HG03460 (cell line): ENCODE data around the gene IGF2BP1.
"Not testable (repeated sequence)": the region's sequence is repeated elsewhere in the genome, so short reads cannot be mapped to it uniquely, and the experiment has no call there.

Source experiments
- ATAC-seq: cut with Tn5 transposase; IDR thresholded peaks from one replicate; pipeline ENCODE4 v1.9.1; 2021; ENCODE audit not compliant: unreplicated experiment

IGF2BP1 gene

DNA sequence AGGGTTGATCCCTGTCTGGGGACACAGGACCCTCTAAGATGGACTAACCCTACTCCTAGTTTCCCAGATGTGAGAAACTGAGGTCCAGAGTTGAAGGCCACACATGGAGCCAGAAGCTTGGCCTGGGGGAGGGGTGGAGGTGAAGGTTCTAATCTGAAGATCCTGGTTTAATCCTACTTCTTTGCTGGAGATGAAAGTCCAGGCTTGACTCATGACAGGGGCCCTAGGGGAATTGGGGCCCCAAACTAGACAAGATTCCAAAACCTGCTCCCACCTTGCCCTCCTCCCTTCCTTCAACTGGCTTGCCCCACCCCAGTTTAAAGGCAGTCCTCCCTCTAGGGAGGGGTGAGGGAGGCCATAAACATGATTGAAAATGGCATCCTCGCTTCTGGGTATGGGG lies 21.6 kb downstream of the IGF2BP1 start:
- ATAC-seq, result no peak

DNA sequence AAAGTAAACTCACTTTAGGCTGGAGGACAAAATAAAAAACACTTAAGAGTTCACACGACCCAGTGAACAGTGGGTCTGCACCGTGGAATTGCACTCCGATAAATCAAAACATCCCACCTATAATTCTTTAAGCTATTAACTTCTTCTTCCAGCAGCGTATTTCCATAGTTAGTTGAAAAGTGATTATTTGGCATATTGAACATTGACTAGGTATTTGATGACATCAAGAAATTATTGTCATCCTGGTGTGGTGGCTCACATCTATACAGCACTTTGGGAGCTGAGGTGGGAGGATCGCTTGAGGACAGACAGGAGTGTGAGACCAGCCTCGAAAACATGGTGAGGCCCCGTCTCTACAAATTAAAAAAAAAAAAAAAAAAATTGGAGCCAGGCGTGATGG lies 23.4 kb downstream of the IGF2BP1 start:
- no peak for ATAC-seq

DNA sequence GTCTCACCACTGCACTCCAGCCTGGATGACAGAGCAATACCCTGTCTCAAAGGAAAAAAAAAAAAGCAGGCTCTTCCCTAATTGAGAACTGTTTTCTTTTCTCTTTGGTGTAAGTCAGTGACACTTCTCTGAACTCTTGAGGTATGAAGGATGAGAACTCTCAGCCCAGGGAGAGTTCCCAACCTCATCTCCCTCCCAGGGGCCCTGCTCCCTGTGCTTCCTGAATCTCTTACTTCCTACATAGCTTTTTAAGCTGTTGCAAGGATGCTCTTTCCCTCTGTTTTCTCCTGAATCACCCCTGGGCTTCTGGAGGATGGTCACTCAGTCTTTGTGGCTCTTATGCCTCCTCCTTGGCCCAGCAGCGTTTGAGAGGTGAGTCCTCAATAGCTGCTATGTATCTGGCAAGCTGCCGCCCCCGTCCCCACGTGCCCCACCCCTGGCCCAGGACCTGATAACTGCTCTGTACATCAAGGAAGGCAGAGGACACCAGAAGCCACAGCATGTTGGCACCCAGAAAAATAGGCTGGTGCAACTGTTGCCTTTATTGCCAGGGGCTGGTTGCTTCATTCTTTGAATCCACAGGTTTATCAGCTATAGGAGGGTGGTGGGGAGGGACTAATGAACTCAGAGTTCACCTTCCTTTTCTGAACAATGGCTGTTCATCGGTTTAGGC lies 24.0 kb downstream of the IGF2BP1 start:
- ATAC-seq, result no peak

DNA sequence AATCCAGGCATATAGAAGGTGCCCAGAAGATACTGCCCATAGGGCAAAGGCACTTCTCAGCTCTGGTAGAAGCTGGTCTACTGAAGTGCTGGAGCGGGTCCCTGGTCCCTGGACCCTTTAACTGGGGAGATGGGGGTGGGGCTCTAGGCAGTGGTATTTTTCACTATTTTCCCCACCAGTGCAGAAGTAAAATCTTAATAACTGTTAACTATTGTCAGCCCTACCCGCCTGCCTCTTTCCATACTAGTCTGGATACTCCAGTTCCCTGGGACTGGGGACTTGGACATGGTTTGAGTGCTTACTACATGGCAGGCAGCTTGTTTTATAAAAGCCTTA lies 24.6 kb downstream of the IGF2BP1 start:
- no peak for ATAC-seq

DNA sequence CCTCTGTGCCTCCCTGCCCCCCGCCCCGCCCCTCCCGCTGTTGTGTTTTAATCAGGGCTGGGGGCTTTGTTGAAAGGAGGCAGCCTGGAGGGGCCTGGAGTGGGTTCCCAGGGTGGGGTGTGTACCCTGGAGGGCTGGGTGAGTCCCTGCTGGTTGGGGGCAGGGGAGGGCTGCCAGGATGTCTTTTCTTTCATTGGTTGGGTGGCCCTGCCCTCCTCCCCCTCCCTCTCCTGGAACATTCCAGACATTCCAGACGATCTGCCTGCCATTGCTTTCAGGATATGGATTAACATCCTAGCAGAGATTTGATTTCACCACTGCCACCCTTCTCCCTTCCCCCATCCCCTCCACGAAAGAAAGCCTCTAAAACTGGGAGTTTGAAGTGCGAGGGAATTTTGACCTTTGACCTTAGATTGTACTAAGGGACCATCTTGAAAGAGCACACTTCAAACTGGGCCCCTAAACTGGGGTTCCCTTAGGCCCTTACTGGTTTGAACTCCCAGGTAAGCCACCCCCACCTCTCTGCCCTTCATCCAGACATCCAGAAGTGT lies 25.3 kb downstream of the IGF2BP1 start:
- no peak for ATAC-seq

DNA sequence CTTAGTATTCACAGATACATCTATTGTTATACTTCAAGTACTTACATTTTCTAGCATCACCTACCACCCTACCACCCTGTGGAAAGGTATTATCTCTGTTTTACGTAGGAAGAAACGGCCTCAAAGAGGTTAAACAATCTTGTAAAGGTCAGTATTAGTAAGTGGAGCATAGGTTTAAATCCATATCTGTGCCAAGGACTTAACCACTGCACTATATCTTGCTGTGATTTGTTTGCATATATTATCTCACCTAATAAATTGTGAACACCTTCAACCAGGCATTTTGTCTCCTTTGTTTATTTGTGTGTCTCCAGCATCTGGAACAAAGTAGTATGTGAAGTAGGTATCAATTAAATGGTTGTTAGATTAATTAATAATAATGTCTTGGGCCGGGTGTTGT lies 27.3 kb downstream of the IGF2BP1 start:
- ATAC-seq, result no peak

DNA sequence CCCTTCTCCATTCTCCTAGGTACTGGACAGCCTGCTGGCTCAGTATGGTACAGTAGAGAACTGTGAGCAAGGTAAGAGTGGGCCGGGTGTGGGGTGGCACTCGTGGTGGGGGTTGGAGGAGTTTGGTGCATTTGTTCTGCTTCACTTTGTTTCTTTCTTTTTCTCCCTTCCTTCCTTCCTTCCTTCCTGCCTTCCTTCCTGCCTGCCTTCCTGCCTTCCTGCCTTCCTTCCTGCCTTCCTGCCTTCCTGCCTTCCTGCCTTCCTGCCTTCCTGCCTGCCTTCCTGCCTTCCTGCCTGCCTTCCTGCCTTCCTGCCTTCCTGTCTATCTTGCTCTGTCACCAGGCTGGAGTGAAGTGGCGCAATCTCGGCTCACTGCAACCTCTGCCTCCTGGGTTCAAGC lies 29.3 kb downstream of the IGF2BP1 start:
- not testable (repeated sequence) for ATAC-seq

DNA sequence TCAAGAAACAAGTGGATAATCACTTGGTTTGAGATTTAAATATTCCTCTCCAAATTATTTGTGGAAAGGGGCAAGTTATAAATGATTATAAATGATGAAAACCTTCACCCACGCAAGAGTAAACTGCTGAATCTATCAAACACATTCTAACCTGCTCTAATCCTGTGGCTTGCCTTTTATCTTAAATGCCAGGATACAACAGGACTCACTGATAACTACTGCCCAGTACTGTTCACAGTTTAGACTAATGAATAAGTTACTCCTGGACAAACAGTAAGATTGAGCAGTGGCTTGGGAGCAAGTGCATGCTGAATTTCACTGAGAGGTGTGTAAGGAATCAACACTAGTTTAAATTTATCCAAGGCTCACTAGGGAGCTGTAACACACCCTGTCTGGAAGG lies 31.1 kb downstream of the IGF2BP1 start:
- ATAC-seq, result no peak

DNA sequence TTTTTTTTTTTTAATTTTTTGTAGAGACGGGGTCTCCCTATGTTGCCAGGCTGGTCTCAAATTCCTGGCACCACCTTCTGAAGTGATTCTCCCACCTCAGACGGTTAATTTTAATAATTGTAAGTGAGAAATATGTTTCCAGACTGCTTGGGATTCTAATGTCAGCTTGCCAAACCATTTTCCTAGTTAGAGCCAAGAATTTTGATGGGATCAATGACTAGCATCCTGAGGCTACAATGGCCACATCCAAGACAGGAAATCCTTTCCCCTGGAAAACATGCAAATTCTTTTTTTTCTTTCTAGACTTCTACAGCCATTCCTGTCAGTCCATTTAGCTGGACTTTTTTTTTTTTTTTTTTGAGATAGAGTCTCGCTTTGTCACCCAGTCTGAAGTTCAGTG lies 32.6 kb downstream of the IGF2BP1 start:
- no peak for ATAC-seq

DNA sequence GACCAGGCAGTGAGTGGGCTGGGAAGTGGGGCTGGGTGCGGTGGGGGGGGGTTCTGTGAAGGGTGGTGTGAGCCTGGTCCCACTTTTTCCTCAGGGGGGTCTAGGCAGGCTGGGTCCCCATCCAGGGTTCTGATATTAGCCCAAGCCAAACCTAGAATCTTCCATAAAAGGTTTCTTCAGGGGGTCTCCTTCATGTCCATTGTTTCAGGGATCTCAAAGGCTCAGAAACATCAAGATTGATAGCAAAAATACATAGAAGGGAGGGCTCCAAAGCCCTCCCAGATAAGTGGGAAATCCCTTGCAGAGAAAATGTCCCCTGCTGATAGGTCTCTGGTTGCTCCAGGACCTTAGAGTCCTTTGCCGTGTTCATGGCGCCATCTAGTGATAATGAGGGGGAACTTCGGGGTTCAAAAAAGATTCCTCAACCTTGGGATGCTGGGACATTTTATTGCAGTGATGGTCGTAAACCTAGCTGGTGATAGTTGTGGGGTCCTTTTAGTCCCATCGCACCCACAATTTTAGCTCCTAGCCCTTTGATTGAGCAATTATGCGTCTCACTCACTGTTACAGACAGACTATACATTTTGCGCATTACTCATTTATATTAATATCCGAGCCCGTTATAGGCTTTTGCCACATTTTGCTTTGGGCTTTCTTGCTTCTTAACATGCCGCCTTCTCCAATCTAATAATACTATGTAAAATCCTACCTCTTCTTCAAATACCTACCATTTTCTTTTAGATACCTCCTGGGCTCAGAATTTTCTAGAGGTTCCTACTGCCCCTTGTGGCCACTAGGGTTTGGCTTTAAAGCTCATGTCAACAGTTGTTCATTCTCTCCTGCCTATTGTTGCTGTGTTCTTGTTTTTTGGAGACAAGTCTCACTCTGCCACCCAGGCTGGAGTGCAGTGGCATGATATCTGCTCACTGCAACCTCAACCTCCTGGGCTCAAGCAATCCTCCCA lies 35.1 kb downstream of the IGF2BP1 start:
- no peak for ATAC-seq

DNA sequence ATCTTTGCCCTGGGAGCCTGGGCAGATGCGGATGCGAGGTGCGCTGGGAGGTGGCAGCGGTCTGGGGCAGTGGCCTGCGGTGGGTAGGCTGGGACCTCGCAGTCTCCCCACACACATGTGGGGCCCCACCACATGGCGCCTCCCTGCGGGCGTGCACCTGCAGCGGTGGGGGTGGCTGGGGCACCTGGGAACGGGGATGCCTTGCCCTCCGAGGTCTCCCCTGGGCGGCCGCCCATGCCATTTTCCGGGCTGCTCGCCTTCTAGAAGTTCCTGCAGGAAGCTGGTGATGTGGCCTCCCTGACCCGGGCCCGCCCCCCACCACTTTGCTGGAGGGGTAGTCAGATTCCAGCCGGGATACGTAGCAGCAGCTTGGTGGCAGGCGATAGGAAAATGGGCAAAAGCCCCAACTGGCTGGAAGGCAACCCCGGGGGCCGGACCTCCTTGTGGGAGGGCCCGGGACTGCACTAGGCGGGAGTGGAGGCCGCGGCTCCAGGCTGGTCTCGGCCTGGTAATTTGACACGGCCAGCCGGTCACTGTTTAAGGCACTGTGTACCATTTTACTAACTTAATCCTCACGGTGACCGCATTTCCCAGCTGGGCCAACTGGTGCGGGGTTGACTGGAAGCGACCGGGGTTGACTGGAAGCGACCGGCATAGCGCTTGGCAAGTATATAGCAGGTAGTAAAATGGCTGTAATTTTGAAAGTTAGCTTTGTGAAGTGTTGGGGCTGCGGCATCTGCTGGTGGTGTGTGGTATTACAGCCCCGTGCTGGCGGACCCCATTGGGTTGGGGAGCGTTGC lies 38.5 kb downstream of the IGF2BP1 start:
- no peak for ATAC-seq

DNA sequence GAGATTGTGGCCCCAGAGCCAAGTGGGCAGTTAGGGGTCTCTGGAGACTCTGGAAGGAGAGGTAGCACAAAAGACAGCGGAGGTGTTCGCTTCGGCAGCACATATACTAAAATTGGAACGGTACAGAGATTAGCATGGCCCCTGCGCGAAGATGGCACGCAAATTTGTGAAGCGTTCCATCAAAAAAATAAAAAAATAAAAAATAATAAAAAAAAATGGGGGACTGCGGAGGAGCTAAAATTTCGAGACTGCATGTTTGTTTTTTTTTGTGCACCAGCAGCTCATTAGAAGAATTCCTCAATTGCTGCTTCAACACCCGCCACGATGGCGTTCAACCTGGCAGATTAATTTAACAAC lies 39.1 kb downstream of the IGF2BP1 start:
- ATAC-seq, result no peak

DNA sequence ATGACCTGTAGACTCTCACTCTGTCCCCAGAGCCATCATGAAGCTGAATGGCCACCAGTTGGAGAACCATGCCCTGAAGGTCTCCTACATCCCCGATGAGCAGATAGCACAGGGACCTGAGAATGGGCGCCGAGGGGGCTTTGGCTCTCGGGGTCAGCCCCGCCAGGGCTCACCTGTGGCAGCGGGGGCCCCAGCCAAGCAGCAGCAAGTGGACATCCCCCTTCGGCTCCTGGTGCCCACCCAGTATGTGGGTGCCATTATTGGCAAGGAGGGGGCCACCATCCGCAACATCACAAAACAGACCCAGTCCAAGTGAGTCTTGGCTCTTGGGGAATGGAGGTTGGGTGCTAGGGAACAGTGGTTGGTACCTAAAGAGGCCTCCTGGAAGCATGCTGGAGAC lies 41.0 kb downstream of the IGF2BP1 start:
- no peak for ATAC-seq

DNA sequence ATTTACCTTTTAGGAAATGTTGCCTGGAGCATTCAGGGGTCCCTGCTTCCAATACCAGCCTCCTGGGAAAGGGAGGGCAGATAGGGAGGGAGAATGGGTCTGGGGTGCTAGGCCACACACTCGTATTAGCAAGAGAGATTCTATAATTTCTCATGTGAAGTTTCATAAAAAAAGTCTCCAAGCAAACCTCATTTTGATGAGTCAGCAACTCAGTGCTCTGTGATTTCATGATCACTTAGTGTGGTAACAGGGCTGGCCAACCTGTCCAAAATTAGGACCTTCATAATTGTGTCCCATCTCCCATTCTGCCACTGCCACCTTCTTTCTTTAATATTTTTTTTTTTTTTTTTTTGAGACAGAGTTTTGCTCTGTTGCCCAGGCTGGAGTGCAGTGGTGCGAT lies 41.4 kb downstream of the IGF2BP1 start:
- no peak for ATAC-seq

DNA sequence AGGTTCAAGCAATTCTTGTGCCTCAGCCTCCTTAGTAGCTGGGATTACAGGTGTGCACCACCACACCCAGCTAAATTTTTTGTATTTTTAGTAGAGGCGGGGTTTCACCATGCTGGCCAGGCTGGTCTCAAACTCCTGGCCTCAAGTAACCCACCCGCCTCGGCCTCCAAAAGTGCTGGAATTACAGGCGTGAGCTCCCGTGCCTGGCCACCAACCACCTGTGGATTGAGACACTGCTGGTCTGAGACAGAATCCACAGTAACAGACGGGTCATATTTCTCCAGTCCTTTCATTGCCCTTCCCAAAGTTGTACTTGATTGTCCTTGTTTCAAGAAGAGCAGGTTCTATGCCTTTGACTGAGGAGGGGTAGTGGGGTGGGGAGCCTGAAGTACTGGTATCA lies 42.3 kb downstream of the IGF2BP1 start:
- not testable (repeated sequence) for ATAC-seq

DNA sequence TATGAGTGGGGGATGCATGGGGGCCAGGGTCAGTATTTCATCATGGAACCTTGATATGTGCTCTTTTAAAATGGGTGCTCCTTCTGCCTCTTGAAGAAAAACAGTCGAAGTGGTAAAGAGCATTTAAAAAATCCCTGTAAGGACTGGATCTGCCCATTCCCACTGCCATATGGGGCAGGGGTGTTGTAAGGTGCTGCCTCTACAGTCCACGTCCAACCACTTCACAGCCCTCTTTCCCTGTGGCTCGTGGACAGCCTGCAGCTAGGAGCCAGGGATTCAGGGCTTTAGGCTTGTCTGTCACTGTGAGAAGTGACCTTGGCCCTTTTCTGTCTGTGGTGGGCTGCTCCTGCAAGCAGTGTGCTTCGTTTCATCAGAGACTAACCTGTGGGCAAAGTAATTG lies 44.3 kb downstream of the IGF2BP1 start:
- ATAC-seq, result no peak

DNA sequence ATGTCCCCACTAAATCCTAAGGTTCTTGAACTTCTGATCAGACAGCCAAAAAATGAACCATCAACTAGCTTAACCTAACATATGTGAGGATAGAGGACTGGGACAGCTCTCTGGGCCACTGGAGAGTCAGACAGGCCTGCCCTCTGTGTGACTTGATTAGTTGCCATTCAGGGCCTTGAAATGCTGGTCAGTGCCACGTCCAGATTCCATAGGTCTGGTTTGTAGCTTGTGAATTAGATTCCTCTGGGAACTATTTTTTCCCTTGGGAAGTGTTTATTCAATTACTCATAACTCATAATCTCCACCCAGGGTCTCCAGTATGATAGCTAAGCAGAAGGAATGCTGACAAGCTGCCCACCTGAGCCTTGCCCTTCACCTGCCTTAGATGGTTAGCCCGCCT lies 48.2 kb downstream of the IGF2BP1 start:
- ATAC-seq, result no peak

DNA sequence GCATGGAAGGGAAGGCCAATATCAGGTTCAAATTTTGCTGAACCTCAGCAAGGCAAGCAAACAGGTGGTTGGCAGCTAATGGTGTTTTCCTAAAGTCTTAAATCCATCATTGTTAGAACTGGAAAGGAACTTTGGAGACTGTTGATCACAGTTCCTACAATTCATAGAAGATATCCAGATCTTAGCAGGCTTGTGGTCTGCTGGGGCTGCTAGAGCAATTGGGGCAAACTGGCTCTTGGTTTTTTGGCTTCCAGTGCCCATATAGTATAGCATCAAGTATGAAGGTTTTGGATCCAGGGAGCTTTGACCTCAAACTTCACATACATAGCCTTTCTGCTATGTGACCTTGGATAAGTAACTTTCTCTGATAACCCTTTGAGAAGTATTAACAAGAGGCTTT lies 49.7 kb downstream of the IGF2BP1 start:
- no peak for ATAC-seq

DNA sequence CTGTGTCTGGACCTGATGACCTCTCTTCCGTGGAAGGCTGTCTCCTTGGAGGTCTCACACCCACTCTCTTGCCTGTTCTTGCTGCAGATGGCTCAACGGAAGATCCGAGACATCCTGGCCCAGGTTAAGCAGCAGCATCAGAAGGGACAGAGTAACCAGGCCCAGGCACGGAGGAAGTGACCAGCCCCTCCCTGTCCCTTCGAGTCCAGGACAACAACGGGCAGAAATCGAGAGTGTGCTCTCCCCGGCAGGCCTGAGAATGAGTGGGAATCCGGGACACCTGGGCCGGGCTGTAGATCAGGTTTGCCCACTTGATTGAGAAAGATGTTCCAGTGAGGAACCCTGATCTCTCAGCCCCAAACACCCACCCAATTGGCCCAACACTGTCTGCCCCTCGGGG lies 52.1 kb downstream of the IGF2BP1 start:
- no peak for ATAC-seq

DNA sequence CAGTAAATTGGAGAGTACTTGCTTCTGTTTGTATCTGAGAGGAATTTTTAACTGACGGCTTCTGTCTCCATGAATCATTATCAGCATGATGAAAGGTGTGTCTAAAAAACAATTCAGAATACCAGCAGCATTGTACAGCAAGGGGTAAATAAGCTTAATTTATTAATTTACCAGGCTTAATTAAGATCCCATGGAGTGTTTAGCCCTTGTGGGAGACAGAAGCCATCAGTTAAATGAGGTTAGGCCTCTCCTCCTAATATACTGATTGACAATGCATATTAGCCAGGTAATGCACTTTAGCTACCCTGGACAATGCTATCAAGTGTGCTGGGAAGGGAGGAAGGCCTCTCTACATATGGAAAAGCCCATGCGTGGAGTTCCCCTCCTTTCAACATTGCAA lies 53.4 kb downstream of the IGF2BP1 start:
- no peak for ATAC-seq

DNA sequence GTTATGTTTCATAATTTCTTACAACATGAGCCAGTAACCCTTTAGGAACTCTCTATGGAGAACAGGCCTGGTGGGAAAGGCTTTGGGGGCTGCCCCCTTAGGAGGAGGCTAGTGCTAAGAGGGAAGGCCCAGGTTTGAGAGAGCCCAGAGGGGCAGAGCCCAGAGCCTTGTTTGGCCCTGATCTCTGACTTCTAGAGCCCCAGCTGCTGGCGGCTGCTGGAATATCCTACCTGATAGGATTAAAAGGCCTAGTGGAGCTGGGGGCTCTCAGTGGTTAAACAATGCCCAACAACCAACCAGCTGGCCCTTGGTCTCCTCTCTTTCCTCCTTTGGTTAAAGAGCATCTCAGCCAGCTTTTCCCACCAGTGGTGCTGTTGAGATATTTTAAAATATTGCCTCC lies 54.1 kb downstream of the IGF2BP1 start:
- no peak for ATAC-seq
